Measurements from ENCODE around the gene TMEM94.

DNA sequence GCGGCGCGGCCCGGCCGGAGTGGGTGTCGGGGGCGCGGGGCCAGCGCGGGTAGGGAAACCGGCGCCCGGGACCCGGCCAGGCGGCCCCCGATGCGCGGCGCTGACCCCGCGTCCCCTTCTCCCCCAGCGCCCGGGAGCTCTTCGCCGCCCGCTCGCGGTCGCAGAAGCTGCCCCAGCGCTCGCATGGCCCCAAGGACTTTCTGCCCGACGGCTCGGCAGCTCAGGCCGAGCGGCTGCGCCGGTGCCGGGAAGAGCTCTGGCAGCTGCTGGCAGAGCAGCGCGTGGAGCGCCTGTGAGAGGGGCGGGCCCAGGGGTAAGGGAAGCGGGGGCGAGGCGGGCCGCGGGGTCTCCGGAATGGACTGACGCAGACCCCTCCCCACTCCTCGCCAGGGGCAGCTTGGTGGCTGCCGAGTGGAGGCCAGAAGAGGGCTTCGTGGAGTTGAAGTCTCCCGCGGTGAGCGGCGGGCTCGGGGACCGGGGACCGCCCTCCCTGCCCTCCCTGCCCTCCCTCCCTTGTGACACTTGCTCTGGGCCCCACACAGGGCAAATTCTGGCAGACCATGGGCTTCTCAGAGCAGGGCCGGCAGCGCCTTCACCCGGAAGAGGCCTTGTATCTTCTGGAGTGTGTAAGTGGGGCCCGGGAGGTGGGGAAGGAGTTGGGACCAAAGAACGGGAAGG, 60.3 kb downstream of the TMEM94 start:
- TF ChIP-seq RXRA (IDR thresholded peaks at IDR 0.05; ENCODE audit: insufficient read depth, low read depth, low read length) (no peak), CREB1 (IDR thresholded peaks at IDR 0.05) (no peak), EZH2 (IDR thresholded peaks at IDR 0.05; ENCODE audit: low read depth, low read length, severe bottlenecking) (no peak), SIRT6 (IDR thresholded peaks at IDR 0.05; ENCODE audit: low read length) (no peak), JUND (IDR thresholded peaks at IDR 0.05; ENCODE audit: low read length) (no peak), RNF2 (IDR thresholded peaks at IDR 0.05; ENCODE audit: borderline replicate concordance, low read depth, low read length, missing control alignments, poor library complexity, severe bottlenecking) (no peak), BRCA1 (IDR thresholded peaks at IDR 0.05; ENCODE audit: low read depth, low read length) (no peak)
- TF ChIP-seq, protein P1, sequence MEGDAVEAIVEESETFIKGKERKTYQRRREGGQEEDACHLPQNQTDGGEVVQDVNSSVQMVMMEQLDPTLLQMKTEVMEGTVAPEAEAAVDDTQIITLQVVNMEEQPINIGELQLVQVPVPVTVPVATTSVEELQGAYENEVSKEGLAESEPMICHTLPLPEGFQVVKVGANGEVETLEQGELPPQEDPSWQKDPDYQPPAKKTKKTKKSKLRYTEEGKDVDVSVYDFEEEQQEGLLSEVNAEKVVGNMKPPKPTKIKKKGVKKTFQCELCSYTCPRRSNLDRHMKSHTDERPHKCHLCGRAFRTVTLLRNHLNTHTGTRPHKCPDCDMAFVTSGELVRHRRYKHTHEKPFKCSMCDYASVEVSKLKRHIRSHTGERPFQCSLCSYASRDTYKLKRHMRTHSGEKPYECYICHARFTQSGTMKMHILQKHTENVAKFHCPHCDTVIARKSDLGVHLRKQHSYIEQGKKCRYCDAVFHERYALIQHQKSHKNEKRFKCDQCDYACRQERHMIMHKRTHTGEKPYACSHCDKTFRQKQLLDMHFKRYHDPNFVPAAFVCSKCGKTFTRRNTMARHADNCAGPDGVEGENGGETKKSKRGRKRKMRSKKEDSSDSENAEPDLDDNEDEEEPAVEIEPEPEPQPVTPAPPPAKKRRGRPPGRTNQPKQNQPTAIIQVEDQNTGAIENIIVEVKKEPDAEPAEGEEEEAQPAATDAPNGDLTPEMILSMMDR (IDR thresholded peaks at IDR 0.05; ENCODE audit: control extremely low read depth in 1 of 3, insufficient read depth in 1 of 3, low read depth in 1 of 3, low read length in 3 of 3): no peak

Measured in H1 (cell line).